ENCODE measurements around the gene GPR31. TPM values are rescaled to one million over a fixed set of nuclear protein-coding genes. Genes with fewer than 3 reads are reported as not detected.

Gene GPR31
- total and polyA plus RNA-seq, 9 donors, result 0.34 TPM; not detected in 8

- no peak for TF ChIP-seq CTCF (IDR thresholded peaks at IDR 0.05)
- TF ChIP-seq POLR2A (IDR thresholded peaks at IDR 0.05), result no peak
- no peaks in the 10 kb centered on the region for H3K36me3 ChIP-seq
- no peak overlapping the region for H3K4me3 ChIP-seq
- H3K27ac ChIP-seq, result no peak overlapping the region
- 89 to 93% (median 92%) methylated on average over 23 of the region's 23 CpGs for WGBS, 3 donors
- intact Hi-C loops (cut with DNase I), result no loop called here
- no peaks in the 10 kb centered on the region for H3K4me1 ChIP-seq (ENCODE audit: insufficient read depth)
- no peaks in the 10 kb centered on the region for H3K9me3 ChIP-seq
- DNase-seq, result no peak
- H3K27me3 ChIP-seq, result no peaks in the 10 kb centered on the region
Measured at GRCh38 chr6:167122041-167122826, 35.5 kb downstream of the GPR31 start.

- DNase-seq, result no peak
- no peak overlapping the region for H3K27ac ChIP-seq
- no peak overlapping the region for H3K4me3 ChIP-seq
- no peaks in the 10 kb centered on the region for H3K9me3 ChIP-seq
- H3K36me3 ChIP-seq, result no peaks in the 10 kb centered on the region
- no peak for TF ChIP-seq POLR2A (IDR thresholded peaks at IDR 0.05)
- TF ChIP-seq EP300 (IDR thresholded peaks at IDR 0.05), result no peak
- TF ChIP-seq CTCF (IDR thresholded peaks at IDR 0.05), result no peak
- H3K27me3 ChIP-seq, result no peaks in the 10 kb centered on the region
- H3K4me1 ChIP-seq (ENCODE audit: insufficient read depth), result peaks cover 2% of the 10 kb centered on the region
- WGBS, 3 donors, result 92 to 94% (median 93%) methylated on average over 8 of the region's 8 CpGs
- intact Hi-C loops (cut with DNase I), result no loop called here
Measured at GRCh38 chr6:167121335-167121841, 36.4 kb downstream of the GPR31 start.

- H3K4me1 ChIP-seq (ENCODE audit: insufficient read depth), result peaks cover 4% of the 10 kb centered on the region
- no peaks in the 10 kb centered on the region for H3K36me3 ChIP-seq
- TF ChIP-seq POLR2A (IDR thresholded peaks at IDR 0.05) (no peak), EP300 (IDR thresholded peaks at IDR 0.05) (no peak), CTCF (IDR thresholded peaks at IDR 0.05) (no peak)
- no peak overlapping the region for H3K4me3 ChIP-seq
- no peaks in the 10 kb centered on the region for H3K27me3 ChIP-seq
- H3K27ac ChIP-seq, result no peak overlapping the region
- intact Hi-C loops (cut with DNase I), result no loop called here
- no peaks in the 10 kb centered on the region for H3K9me3 ChIP-seq
- no peak for DNase-seq
- 15 to 31% (median 18%) methylated on average over 1 of the region's 1 CpG for WGBS, 3 donors
Measured at GRCh38 chr6:167120583-167120903, 37.2 kb downstream of the GPR31 start.

- 56 to 67% (median 61%) methylated on average over 8 of the region's 8 CpGs for WGBS, 3 donors
- no peak for DNase-seq
- H3K9me3 ChIP-seq, result no peaks in the 10 kb centered on the region
- H3K4me1 ChIP-seq (ENCODE audit: insufficient read depth), result peaks cover 4% of the 10 kb centered on the region
- no peak overlapping the region for H3K4me3 ChIP-seq
- no peak overlapping the region for H3K27ac ChIP-seq
- no peaks in the 10 kb centered on the region for H3K36me3 ChIP-seq
- TF ChIP-seq CTCF (IDR thresholded peaks at IDR 0.05), result no peak
- TF ChIP-seq EP300 (IDR thresholded peaks at IDR 0.05), result no peak
- no peak for TF ChIP-seq POLR2A (IDR thresholded peaks at IDR 0.05)
- intact Hi-C loops (cut with DNase I), result no loop called here
- H3K27me3 ChIP-seq, result no peaks in the 10 kb centered on the region
Measured at GRCh38 chr6:167119670-167120582, 37.9 kb downstream of the GPR31 start.
